Effector CD4-positive, alpha-beta T cell (primary cell): ENCODE measurements around the gene RLN1.
"Not testable (repeated sequence)": the region's sequence is repeated elsewhere in the genome, so short reads cannot be mapped to it uniquely, and the experiment has no call there.

Experiments
- DNase-seq: peaks from one replicate; pipeline ENCODE4 v3.0.0-alpha.2; 2020

RLN1 gene

GRCh38 chr9:5321601-5322000 is 18.1 kb downstream of the RLN1 start:
- DNase-seq, result not testable (repeated sequence)

- DNase-seq, result no peak
These were observed 18.6 kb downstream of the RLN1 start for GRCh38 chr9:5321058-5321457.

GRCh38 chr9:5316406-5316805 is 23.3 kb downstream of the RLN1 start:
- DNase-seq, result not testable (repeated sequence)

DNA sequence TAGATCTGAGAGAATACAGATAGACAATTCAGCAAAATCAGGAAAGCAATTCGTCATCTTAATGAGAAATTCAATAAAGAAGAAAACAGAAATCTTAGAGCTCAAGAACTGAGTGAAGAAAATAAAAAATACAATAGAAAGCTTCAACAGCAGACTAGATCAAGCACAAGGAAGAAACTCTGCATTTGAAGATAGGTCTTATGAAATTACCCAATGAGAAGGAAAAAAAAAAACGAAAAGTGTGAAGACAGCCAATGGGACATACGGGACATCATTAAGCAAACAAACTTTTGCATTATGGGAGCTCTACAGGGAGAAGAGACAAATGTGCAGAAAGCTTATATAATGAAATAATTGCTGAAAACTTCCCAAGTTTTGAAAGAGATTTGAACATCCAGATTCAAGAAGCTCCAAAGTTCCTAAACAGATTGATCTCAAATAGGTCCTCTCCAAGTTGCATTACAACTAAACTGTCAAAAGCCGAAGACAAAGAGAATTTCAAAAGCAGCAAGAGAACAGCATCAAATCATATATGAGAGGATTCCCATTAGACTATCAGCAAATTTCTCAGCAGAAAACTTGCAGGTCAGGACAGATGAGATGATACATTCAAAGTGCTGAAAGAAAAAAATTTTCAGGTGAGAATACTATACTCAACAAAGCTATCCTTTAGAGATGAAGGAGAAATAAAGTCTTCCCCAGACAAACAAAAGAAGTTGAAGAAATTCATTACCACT is 24.3 kb downstream of the RLN1 start:
- DNase-seq, result no peak

GRCh38 chr9:5310851-5311250 is 28.8 kb downstream of the RLN1 start:
- DNase-seq, result no peak

- DNase-seq, result no peak
These were observed 33.9 kb downstream of the RLN1 start for GRCh38 chr9:5305741-5306140.

DNA sequence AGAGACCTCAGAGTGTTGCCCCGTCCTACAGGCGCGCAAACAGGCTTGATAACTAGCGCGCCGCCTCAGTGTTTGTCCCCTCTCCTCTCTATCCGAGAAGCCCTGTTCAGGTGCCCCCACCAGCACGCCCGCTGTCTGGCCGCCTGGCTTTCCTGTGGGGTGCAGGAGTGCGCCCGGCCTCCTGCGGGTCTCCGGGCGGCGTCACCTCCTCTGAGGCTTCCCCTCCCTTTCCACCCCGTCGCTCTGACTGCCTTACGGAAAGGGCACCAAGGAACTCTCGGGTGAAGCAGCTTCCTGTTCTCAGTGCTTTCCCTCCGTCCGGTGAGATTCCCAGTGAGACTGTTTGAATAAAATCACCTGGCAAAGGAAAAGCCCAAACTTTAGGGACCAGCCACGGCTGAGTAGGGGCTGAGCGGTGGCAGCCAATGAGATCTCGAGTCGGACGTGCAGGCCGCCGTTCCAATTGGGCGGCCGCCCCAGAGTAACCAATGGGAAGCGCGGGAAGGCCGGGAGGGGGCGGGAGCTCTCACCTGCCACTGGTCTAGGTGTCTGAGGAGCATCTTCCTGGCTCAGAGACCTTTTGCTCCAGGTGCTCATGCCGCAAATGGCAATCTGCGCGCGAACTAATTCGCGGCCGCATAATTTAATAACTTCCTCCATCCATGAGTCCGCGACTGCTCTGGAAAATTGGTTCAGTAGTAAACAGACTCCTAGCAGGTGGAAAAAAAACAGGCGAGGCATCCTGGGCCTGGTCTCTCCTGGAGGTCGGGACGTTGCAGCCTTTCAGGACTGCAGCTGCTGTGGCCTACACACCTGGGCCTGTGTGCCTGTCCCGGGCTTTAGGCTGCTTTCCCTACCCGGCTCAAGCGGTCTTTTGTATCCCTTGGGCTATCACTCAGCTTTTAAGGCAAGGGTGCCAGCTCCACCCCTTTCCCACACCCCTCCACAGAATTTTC is 35.6 kb downstream of the RLN1 start, which contains the start of gene RLN2:
RLN2 (minus strand) TSS at position 877 of the 956 bp plus-strand sequence; CDS start at position 741, 136 bp downstream.
- not testable (repeated sequence) for DNase-seq

GRCh38 chr9:5301544-5301943 is 38.1 kb downstream of the RLN1 start:
- DNase-seq, result no peak

DNA sequence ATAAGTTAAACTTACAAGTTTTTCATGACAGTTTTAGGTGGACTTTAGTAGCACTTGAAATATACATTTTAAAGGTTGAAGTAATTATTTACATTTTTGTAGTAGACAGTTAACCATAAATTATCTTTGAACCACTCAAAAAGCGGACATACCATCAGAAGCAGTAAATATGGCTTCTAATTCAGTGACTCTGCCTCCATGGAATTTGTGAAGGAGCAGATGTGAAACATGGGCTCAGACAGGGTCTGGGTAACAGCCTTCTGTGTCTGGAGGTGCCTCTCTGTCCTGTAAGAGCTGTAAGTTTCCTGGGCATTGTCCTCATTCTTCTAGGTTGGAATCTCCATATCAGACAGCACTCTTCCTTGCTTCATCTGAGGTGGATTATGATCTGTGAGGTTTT is 47.5 kb downstream of the RLN1 start:
- no peak for DNase-seq

DNA sequence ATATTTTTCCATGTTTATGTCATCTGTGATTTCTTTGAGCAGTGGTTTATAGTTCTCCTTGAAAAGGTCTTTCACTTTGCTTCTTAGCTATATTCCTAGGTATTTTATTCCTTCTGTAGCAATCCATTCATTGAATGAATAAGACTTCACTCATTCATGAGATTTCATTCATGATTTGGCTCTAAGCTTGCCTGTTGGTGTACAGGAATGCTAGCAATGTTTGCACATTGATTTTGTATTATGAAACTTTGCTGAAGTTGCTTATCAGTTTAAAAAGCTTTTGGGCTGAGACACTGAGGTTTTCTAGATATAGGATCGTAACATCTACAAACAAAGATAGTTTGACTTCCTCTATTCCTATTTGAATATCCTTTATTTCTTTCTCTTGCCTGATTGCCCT is 51.1 kb downstream of the RLN1 start:
- DNase-seq, result no peak

DNA sequence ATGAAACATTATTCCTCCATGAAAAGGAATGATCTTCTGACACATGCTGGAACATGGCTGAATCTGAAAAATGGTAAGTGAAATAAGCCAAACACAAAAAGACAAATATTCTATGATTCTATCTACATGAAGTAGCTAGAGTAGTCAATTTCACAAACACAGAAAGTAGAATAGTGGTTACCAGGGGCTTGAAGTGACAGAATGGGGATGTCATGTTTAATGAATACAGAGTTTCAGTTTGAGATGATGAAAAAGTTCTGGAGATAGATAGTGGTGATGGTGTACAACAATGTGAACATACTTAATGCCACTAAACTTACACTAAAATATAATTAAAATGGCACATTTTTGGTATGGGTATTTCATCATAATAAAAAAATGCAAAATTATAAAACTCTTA is 53.4 kb downstream of the RLN1 start:
- DNase-seq, result no peak
